HUES64 (cell line): Measurements from ENCODE around the gene MAP3K15.

Experiments used
- H3K27ac ChIP-seq: 2 replicates; pipeline ENCODE4 v1.7.0; 2013; ENCODE audit warnings: low read depth, low read length, inconsistent platforms
- H3K27me3 ChIP-seq: 2 replicates; pipeline ENCODE4 v1.6.1; 2013; ENCODE audit warnings: mild to moderate bottlenecking, low read length; ENCODE audit not compliant: insufficient read depth
- H3K36me3 ChIP-seq: 2 replicates; pipeline ENCODE4 v1.6.1; 2013; ENCODE audit warnings: mild to moderate bottlenecking, low read length; ENCODE audit not compliant: insufficient read depth
- H3K4me1 ChIP-seq: 2 replicates; pipeline ENCODE4 v1.6.1; 2013; ENCODE audit warnings: mild to moderate bottlenecking, low read length, moderate library complexity; ENCODE audit not compliant: insufficient read depth
- H3K4me3 ChIP-seq: 2 replicates; pipeline ENCODE4 v1.5.1; 2013; ENCODE audit warnings: mild to moderate bottlenecking, low read length, moderate library complexity
- H3K9ac ChIP-seq: 2 replicates; pipeline ENCODE4 v1.6.1; 2013; ENCODE audit warnings: mild to moderate bottlenecking, low read depth, low read length
- H3K9me3 ChIP-seq: 2 replicates; pipeline ENCODE4 v1.6.1; 2013; ENCODE audit warnings: low read depth, low read length; ENCODE audit not compliant: insufficient read depth
- WGBS: fragments of 150-250, 120-280 bp; methylation state at CpG from one replicate; pipeline ENCODE4 v1.1.7; 2013; ENCODE audit warnings: missing lambda C conversion rate; 5-methylcytosine and 5-hydroxymethylcytosine counted together

Gene MAP3K15

DNA sequence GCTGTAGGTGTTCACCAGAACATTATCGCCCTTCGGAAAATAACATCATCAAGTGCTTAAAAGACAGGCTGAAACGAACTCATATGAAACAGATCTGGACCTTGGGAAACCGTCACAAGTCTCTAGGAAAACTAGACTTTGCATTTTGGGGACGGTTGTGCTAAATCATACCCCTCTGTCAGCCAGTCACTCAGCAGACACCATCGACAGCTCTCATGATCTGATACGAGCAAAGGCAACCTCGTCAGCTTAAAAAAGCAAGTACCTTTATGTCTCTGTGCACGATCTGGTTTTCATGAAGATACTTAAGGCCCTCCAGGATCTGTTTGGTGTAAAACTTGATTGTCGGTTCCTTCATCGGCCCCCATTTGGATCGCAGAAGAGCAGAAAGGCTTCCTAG is 123.2 kb downstream of the MAP3K15 start:
- no peaks in the 10 kb centered on the region for H3K9me3 ChIP-seq
- H3K27me3 ChIP-seq: no peaks in the 10 kb centered on the region
- H3K36me3 ChIP-seq: no peaks in the 10 kb centered on the region
- no peak overlapping the region for H3K9ac ChIP-seq
- no peak overlapping the region for H3K4me3 ChIP-seq
- WGBS: 93% methylated on average over 12 of the region's 12 CpGs
- no peak overlapping the region for H3K27ac ChIP-seq
- no peaks in the 10 kb centered on the region for H3K4me1 ChIP-seq

DNA sequence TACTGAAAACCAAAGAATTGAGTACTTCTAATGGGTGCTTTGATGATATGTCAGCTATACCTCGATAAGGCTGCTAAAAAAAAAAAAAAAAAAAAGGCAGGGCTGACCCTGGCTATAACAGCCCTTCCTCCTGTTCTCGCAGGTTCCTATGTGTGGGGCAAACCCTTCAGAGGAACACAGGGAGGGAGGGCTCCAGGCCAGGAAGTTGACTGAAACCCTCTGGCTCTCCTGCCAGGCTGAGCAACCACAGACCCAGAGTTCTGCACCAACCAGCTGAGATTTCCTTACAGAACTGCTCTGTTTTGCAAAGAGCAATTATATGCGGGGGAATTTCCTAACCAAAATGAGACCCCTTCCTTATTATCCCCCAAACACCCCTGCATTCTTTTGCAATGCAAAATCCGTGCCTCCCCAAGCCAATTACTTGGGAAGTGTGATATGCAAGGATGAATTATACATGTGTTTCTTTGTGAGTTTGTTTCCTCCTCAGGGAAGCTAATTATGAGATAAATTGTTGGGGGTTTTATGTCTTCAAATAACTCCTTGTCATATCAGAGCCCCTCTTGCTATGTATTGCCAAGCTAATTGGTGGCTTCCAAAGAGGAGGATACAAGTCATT is 126.0 kb downstream of the MAP3K15 start:
- no peak overlapping the region for H3K4me3 ChIP-seq
- 55% methylated on average over 2 of the region's 4 CpGs for WGBS
- H3K27me3 ChIP-seq: no peaks in the 10 kb centered on the region
- H3K4me1 ChIP-seq: no peaks in the 10 kb centered on the region
- no peaks in the 10 kb centered on the region for H3K36me3 ChIP-seq
- no peaks in the 10 kb centered on the region for H3K9me3 ChIP-seq
- H3K27ac ChIP-seq: no peak overlapping the region
- no peak overlapping the region for H3K9ac ChIP-seq

DNA sequence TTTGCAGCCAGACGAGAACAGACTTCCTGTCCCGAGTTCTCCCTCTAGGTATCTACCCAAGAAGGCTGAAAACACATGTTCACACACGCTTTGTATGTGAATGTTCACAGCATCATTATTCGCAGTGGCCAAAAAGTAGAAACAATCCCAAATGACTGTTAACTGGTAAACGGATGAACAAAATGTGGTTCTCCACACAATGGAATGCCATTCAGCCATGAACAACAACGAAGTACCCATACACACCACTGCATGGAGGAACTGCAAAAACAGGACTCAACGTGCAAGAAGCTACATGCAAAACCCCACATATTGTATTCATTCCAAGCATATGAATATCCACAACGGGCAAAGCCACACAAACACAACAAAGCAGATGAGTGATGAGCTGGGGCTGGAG is 126.6 kb downstream of the MAP3K15 start:
- H3K27ac ChIP-seq: no peak overlapping the region
- H3K9ac ChIP-seq: no peak overlapping the region
- no peaks in the 10 kb centered on the region for H3K4me1 ChIP-seq
- no peaks in the 10 kb centered on the region for H3K27me3 ChIP-seq
- no peak overlapping the region for H3K4me3 ChIP-seq
- 96% methylated on average over 7 of the region's 8 CpGs for WGBS
- no peaks in the 10 kb centered on the region for H3K9me3 ChIP-seq
- no peaks in the 10 kb centered on the region for H3K36me3 ChIP-seq

DNA sequence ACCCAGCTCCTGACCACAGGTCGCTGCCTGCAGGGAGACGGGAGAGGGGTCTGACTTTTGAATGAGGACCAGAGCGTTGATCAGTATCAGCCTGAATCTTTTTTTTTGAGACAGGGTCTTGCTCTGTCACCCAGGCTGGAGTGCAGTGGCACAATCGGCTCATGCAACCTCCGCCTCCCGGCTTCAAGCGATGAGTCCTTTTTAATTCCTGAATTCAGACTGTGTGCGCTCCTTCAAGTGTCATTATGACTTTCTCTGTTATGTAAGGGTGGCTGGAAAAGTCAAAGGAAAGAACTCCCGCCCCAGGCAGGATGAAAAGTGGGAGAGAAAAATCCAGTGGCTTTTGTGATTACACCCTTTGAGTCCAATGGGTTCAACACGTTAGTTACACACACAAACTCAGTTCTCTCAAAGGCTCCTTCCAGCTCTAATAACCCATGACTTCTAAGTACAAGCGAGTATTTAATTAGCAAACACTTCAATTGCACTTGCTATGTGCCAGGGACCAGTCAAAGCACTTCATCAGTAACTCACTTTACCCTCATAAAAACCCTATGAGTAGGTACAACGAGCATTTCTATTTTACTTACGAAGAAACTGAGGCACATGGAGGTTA is 127.1 kb downstream of the MAP3K15 start:
- Histone ChIP-seq H3K4me3 (no peak overlapping the region), H3K9ac (no peak overlapping the region), H3K36me3 (no peaks in the 10 kb centered on the region), H3K27ac (no peak overlapping the region), H3K27me3 (no peaks in the 10 kb centered on the region), H3K4me1 (no peaks in the 10 kb centered on the region), H3K9me3 (no peaks in the 10 kb centered on the region)
- 82% methylated on average over 13 of the region's 13 CpGs for WGBS

DNA sequence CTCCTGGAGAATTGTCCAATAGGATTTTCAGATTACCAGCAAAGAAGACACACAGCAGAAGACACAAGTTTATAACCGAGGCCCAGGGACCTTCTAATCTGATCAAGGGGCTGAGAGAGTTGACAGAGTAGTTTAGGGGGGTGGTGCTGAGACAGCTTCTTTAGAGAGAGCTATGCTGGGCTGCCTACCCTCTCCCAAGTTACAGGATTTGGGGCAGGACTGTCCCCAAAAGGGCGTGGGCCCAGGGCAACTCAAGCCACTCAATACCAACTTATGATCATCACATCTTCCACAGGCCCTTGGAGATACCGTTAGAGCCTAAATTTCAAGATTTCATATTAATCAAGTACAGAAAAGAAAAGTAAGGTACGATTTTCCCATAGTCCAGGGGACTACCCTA is 128.6 kb downstream of the MAP3K15 start:
- Histone ChIP-seq H3K9me3 (no peaks in the 10 kb centered on the region), H3K9ac (no peak overlapping the region), H3K4me3 (no peak overlapping the region), H3K4me1 (no peaks in the 10 kb centered on the region), H3K27ac (no peak overlapping the region), H3K27me3 (no peaks in the 10 kb centered on the region), H3K36me3 (no peaks in the 10 kb centered on the region)
- WGBS: 92% methylated on average over 4 of the region's 4 CpGs

DNA sequence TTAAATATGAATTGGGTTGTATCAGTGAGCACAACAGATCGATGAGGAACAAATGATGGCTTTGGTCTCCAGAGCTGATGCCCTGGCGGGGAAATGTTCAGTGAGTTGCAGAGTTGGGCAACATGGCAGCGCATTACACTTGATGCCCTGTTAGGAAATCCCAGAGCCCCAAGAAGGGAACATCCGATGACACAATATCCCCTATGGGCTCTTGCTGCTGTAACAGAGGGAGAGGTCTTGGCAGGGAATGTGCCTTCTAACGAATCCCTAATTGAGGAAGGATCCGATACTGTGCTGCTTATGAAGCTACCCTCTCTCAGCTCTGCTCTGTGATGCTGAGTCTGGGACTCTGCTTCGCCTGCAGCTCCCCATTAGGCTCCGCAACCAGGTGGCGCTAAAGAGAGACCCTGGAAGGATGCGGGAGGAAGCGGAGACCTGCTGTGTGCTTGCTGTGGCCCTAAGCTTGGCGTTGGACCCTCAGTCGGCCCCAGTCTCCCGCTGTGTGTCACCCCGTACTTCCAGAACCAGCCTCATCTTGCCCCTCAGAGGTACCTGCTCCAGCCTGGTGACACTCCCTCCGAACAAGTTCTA is 132.7 kb downstream of the MAP3K15 start:
- Histone ChIP-seq H3K9ac (no peak overlapping the region), H3K27ac (no peak overlapping the region), H3K4me3 (no peak overlapping the region), H3K4me1 (no peaks in the 10 kb centered on the region), H3K9me3 (no peaks in the 10 kb centered on the region), H3K36me3 (no peaks in the 10 kb centered on the region), H3K27me3 (no peaks in the 10 kb centered on the region)
- WGBS: 31% methylated on average over 16 of the region's 16 CpGs

DNA sequence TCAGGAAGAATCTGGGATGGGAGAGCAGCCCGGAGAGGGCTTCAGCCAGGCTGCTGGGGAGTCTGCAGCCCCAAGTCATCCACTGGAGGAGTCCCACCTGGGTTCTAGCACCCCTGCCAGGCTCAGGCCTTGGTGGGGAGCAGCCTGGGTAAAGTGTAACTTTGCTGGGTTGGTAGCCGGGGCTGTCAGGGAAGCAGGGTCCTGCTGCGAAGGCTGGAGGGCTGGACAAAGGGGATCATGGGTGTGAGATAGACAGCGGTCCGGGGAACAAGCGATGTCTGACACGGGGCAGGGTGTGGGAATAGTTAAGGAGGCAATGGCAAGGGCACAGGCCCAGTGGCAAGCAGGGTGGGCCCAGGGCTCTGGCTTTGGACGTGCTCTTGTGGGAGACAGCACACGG is 134.0 kb downstream of the MAP3K15 start:
- H3K36me3 ChIP-seq: no peaks in the 10 kb centered on the region
- H3K27me3 ChIP-seq: no peaks in the 10 kb centered on the region
- no peaks in the 10 kb centered on the region for H3K9me3 ChIP-seq
- H3K4me3 ChIP-seq: no peak overlapping the region
- no peaks in the 10 kb centered on the region for H3K4me1 ChIP-seq
- no peak overlapping the region for H3K27ac ChIP-seq
- WGBS: 93% methylated on average over 9 of the region's 9 CpGs
- H3K9ac ChIP-seq: no peak overlapping the region

DNA sequence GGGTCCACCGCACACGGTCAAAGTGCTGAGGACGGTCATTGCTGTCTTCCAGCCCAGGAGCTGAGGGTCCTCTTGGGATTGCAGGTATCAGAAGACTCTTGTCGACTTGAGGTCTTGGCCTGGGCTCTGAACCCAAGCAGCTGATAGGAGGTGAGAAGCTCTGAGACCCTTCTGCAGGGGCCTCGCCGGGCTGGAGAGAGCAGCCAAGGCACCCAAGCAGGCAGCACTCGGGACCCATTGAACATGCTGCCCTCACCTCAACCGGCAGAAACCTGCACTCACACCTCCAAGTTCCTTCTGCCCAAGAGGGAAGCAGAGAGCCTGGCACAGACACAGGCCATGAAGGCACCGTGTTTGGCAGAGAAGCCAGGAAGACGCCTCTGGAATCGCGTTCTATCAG is 137.5 kb downstream of the MAP3K15 start:
- 96% methylated on average over 12 of the region's 12 CpGs for whole genome bisulfite sequencing

DNA sequence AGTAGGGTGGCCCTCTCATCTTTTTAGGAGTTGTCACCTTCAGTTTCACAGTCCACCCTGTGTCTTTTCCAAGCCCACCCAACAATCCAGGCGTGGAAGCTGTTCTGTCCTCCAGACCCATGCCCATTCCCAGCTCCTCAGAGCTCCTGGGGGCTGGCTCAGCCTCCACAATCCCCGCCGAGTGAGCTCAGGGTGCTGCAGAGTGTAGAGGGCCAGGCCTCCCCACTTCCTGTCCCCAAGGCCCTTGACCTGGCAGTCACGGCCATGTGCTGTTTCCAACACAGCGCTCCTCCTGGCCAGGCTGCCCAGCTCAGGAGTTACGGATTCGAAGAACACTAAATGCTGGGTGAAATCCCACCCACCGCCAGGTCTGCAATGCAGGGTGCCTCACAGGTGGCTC is 139.8 kb downstream of the MAP3K15 start:
- Histone ChIP-seq H3K9me3 (no peaks in the 10 kb centered on the region), H3K9ac (no peak overlapping the region), H3K36me3 (no peaks in the 10 kb centered on the region), H3K4me1 (no peaks in the 10 kb centered on the region), H3K27me3 (peaks cover 10% of the 10 kb centered on the region), H3K4me3 (no peak overlapping the region), H3K27ac (no peak overlapping the region)
- 91% methylated on average over 8 of the region's 8 CpGs for WGBS

More for the DNA sequence above, 137.5 kb downstream of the MAP3K15 start:
- Histone ChIP-seq H3K27ac (no peak overlapping the region), H3K9me3 (no peaks in the 10 kb centered on the region), H3K9ac (no peak overlapping the region), H3K4me3 (no peak overlapping the region), H3K36me3 (no peaks in the 10 kb centered on the region), H3K4me1 (no peaks in the 10 kb centered on the region), H3K27me3 (peaks cover 10% of the 10 kb centered on the region)

DNA sequence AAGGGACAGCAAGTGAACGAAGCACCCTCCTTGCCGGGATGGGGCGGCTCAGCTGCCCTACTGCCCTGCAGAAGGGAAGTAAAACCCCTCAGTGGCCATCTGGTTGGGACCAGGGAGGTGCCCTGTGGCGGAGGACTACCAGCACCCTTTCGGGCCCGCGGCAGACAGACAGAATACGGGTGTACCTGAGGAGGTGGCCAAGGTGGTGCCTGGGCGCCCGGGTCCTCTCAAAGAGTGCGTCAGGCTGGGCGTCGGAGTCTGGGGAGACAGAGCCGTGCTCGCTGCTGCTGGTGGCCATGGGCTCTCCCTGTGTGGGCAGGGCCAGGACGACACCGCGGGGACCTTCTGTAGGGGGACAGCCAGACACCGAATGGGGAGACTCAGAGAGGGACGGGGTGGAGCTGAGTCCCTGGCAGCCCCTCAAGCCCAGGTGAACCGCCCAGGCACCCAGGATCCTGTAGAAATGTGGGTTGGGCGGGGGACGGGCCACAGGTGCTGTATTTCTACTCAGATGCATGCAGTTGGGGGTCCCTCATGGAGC is 141.9 kb downstream of the MAP3K15 start:
- Histone ChIP-seq H3K4me3 (peak overlapping the region; percentile 71), H3K27ac (no peak overlapping the region), H3K4me1 (no peaks in the 10 kb centered on the region), H3K36me3 (no peaks in the 10 kb centered on the region), H3K9me3 (no peaks in the 10 kb centered on the region), H3K27me3 (peaks cover 10% of the 10 kb centered on the region), H3K9ac (no peak overlapping the region)
- WGBS: 9% methylated on average over 23 of the region's 23 CpGs

DNA sequence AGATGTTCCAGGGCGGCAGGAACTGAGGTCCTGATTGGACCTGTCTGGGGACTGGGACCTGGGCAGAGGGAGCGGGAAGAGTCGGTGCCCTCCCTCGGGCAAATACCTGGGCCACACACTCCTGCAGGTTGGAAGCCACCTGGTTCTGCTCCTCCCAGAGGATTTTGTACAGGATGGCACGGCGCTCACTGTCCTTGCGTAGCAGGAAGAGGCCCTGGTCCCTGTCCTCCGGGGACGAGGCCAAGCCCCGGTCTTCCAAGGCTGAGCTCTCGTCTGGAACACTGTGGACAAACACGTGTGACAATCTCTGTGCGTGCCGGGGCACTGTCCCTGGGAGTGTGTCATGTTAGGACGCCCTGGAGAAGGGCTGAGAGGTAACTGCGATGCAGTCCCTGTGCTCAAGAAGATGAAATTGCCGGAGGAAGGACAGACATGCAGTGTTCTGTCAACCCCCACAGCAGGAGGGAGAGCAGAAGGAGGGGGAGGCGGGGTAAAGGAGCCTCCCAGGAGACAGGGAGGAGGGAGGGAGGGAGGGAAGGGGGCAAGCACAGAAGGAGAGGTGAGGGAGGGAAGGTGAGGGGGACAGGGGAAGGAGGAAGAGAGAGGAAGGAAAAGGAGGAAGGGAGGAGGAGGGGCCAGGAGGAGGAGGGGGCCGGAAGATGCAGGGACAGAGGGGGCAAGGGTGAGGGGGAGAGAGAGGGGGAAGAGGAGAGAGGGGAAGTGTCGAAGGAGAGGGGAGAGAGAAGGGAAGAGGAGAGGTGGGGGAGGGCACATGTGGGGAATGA is 142.6 kb downstream of the MAP3K15 start:
- Histone ChIP-seq H3K27me3 (peaks cover 10% of the 10 kb centered on the region), H3K4me3 (peak overlapping the region; percentile 71), H3K4me1 (no peaks in the 10 kb centered on the region), H3K27ac (no peak overlapping the region), H3K9me3 (no peaks in the 10 kb centered on the region), H3K36me3 (no peaks in the 10 kb centered on the region), H3K9ac (no peak overlapping the region)
- whole genome bisulfite sequencing: under 1% methylated on average over 20 of the region's 20 CpGs
